Epithelial cell of proximal tubule (primary cell): ENCODE measurements around the gene ABHD18. TPM values are rescaled to one million over a fixed set of nuclear protein-coding genes. Genes with fewer than 3 reads are reported as not detected.
A peak's percentile ranks its signal among the peaks of the same experiment; 100 is the strongest.

Experiments
- DNase-seq: peaks from one replicate; pipeline ENCODE4 v3.0.0-alpha.2; 2011; ENCODE audit warnings: low read depth
- H3K4me3 ChIP-seq: 2 replicates; pipeline ENCODE4 v1.5.1; 2011; ENCODE audit warnings: low read depth, mild to moderate bottlenecking, low read length
- CTCF ChIP-seq: conservative IDR thresholded peaks from 2 replicates; pipeline ENCODE4 v1.5.1; 2012; ENCODE audit warnings: low read depth, mild to moderate bottlenecking, low read length
- total RNA-seq: library from RNA; depleted of rRNA; stranded (reverse); fragments of >200 nt; gene quantifications from 2 replicates; pipeline ENCODE4 v1.2.3, GENCODE V29; 2015

ABHD18 gene
- total RNA-seq, 1 donor from 2014 or later: 3.6 TPM

- TF ChIP-seq CTCF: peak; percentile 13
- no peak overlapping the region for H3K4me3 ChIP-seq
- DNase-seq: no peak
These were observed 32.6 kb downstream of the ABHD18 start for GRCh38 chr4:127997534-127998388.

- DNase-seq: no peak
- H3K4me3 ChIP-seq: no peak overlapping the region
- no peak for TF ChIP-seq CTCF
These were observed 41.4 kb downstream of the ABHD18 start for GRCh38 chr4:128006592-128006991.

- no peak for DNase-seq
- no peak overlapping the region for H3K4me3 ChIP-seq
- no peak for TF ChIP-seq CTCF
These were observed 44.2 kb downstream of the ABHD18 start for GRCh38 chr4:128009428-128009827.

- DNase-seq: no peak
- no peak for TF ChIP-seq CTCF
- H3K4me3 ChIP-seq: no peak overlapping the region
These were observed 60.1 kb downstream of the ABHD18 start for GRCh38 chr4:128025319-128025718.

GRCh38 chr4:128029907-128030306 lies 64.7 kb downstream of the ABHD18 start:
- H3K4me3 ChIP-seq: no peak overlapping the region
- no peak for TF ChIP-seq CTCF
- DNase-seq: no peak

GRCh38 chr4:128031756-128032384 lies 66.7 kb downstream of the ABHD18 start:
- no peak overlapping the region for H3K4me3 ChIP-seq
- no peak for TF ChIP-seq CTCF
- no peak for DNase-seq
